Right cardiac atrium (tissue), 5 donors: Measurements from ENCODE around the gene ECI1. TPM values are rescaled to one million over a fixed set of nuclear protein-coding genes. Genes with fewer than 3 reads are reported as not detected.

Experiments
- ATAC-seq, 2 donors: fragments of 200-7000 bp; cut with Tn5 transposase; one replicate each; pipeline versions ENCODE4 v1.8.0 to v1.9.1; 2020; ENCODE audit warnings: moderate library complexity in 2 of 2, mild to moderate bottlenecking in 1 of 2
- DNase-seq, 3 donors: peaks; one replicate each; pipeline ENCODE4 v3.0.0-alpha.2; 2020
- H3K27ac ChIP-seq: one replicate; pipeline ENCODE4 v1.5.1; 2013; ENCODE audit warnings: mild to moderate bottlenecking, low read length, control low read depth, moderate library complexity
- H3K27me3 ChIP-seq: one replicate; pipeline ENCODE4 v1.6.1; 2013; ENCODE audit not compliant: control insufficient read depth, insufficient read depth
- H3K4me1 ChIP-seq: one replicate; pipeline ENCODE4 v1.6.1; 2013; ENCODE audit warnings: low read length; ENCODE audit not compliant: control insufficient read depth, insufficient read depth
- H3K4me3 ChIP-seq: one replicate; pipeline ENCODE4 v1.5.1; 2013; ENCODE audit warnings: low read length, control low read depth
- H3K9me3 ChIP-seq: one replicate; pipeline ENCODE4 v1.6.1; 2013; ENCODE audit warnings: low read length; ENCODE audit not compliant: control insufficient read depth
- WGBS: extraction: QIAGEN DNeasy Blood & Tissue Kit; methylation state at CpG from one replicate; pipeline ENCODE4 v1.1.7; 2013; 5-methylcytosine and 5-hydroxymethylcytosine counted together
- intact Hi-C, 4 donors: fragments of 100-400 bp; cut with DNase I; formaldehyde crosslinking; loops; one replicate each; pipeline versions ENCODE4 v1.11.0 to v1.14.0; 2022 to 2023
- polyA plus RNA-seq: library from polyadenylated mRNA; stranded (reverse); fragments of 200-250 nt; gene quantifications from one replicate; pipeline ENCODE4 v1.2.3, GENCODE V29; 2013
- total RNA-seq, 4 donors: library from RNA; stranded (reverse); fragmentation: NEBNext Ultra II Directional; extraction: Animal tissue kit (Norgen Biotek cat#: 25700); gene quantifications; one replicate each; pipeline ENCODE4 v1.2.1, GENCODE V29; 2021
- donor health status: healthy with polysubstance abuse.
- donor health status: DM: no; HTN: yes; CAD: no.
- donor health status: DM: no; HTN: no; CAD: no.
- donor health status: DM: no; HTN: yes; CAD: no; lungs with severe emphysema.
- donor health status: DM: yes; HTN: yes; CAD: no.

The ECI1 gene
- total and polyA plus RNA-seq, 5 donors = 110 to 166 (median 126) TPM

DNA sequence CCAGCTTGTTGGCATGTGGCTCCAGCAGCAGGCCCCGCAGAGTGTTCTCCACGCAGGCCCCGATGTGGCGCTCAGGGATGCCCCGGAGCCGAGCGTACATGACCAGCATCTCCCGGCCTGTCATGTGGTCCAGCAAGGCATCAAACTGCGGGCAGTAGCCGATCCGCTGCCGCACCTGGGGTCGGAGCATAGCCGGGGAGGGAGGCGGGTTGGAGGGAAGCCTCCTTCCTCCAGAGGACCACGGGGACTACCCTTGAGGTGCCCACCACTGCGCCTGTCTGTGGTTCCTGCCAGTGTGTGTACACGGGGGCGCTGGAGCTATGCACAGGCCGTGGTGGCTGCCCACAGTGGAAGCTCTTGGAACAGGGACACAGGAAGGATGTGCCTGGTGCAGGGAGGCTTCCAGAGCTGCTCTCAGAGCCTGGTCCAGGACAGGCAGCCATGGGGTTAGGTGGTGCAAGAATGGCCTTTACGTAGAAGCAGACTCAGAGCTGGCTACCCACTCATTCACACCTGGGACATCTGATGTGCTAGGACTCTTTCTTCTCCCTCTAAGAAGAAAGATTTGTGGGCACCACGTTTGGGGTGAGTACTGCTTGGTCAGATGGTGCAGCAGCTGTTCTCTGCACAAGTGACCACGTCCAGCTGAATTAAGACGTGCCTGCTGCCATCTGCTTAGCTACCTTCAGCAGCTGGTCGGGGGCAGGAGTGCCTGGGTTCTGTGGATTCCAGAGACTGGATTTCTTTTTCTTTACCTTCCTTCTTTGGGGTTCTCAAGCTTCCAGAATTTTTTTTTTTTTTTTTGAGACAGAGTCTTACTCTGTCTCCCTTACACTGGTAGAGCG, 27.8 kb upstream of the ECI1 start:
- 86% methylated on average over 26 of the region's 26 CpGs for WGBS
- Histone ChIP-seq H3K27me3 (no peaks in the 10 kb centered on the region), H3K27ac (no peak overlapping the region), H3K9me3 (no peaks in the 10 kb centered on the region), H3K4me3 (no peak overlapping the region), H3K4me1 (no peaks in the 10 kb centered on the region)
- intact Hi-C loops = no loop called here
- DNase-seq (peak in 2 of 3 donors; percentile 2 to 43), ATAC-seq (no peak)

DNA sequence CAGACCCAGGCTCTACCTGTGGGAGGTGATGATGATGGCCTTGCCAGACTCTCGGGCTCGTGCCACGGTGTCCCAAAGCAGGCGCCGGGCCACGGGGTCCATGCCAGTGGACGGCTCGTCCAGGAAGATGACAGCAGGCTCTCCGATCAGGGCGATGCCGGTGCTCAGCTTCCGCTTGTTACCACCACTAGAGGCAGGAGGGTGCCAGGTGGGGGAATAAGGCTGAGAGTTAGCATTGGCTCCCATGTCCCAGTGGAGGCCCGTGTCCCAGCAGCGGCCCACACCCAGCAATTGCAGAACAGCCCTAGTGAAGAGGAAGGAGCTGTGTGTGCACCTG, 26.9 kb upstream of the ECI1 start:
- H3K27ac ChIP-seq = no peak overlapping the region
- H3K27me3 ChIP-seq = no peaks in the 10 kb centered on the region
- no peaks in the 10 kb centered on the region for H3K9me3 ChIP-seq
- 81% methylated on average over 14 of the region's 14 CpGs for WGBS
- no peaks in the 10 kb centered on the region for H3K4me1 ChIP-seq
- no peak for ATAC-seq
- H3K4me3 ChIP-seq = no peak overlapping the region
- intact Hi-C loops = no loop called here
- peak in 1 of 3 donors; percentile 32 for DNase-seq

DNA sequence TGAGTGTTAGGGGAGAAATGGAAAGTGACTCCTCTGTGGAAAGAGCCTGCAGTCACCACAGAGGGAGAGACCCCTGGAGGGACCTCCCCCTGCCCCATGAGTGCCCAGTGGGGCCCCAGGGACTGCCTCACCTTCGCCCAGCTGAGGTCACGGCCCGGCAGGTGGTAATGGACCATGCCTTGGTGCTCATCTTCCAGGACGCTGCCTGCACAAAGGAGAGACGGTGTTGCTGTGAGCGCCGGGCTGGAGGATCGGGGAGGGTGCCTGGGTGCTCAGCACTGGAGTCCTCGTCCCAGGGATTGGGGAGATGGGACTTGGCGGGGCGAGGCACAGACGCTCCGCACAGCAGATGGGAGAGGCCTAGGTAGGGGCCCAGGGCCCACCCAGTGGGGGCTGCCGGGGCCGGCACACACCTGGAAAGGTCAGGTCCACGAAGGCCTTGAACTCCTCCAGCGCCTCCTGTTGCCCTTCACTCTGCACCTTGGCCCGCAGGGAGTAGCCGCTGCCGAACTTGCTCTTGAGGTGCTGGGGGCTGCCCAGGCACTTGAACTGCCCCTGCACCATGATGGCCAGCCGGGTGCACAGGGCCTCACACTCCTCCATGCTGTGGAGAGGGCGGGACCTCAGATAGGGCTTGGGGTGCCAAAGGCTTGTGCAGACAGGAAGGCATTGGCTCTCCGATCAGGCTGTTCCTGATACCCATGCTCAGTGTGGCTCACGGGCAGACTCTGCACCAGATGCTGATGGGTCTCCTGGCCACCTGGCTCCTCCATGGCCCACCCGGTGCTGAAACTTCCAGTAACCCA, 26.3 kb upstream of the ECI1 start:
- H3K9me3 ChIP-seq = no peaks in the 10 kb centered on the region
- no peak overlapping the region for H3K4me3 ChIP-seq
- no peaks in the 10 kb centered on the region for H3K27me3 ChIP-seq
- WGBS = 90% methylated on average over 25 of the region's 25 CpGs
- ATAC-seq (no peak), DNase-seq (peak in 2 of 3 donors; percentile 9 to 47)
- no peak overlapping the region for H3K27ac ChIP-seq
- intact Hi-C loops = no loop called here
- no peaks in the 10 kb centered on the region for H3K4me1 ChIP-seq

DNA sequence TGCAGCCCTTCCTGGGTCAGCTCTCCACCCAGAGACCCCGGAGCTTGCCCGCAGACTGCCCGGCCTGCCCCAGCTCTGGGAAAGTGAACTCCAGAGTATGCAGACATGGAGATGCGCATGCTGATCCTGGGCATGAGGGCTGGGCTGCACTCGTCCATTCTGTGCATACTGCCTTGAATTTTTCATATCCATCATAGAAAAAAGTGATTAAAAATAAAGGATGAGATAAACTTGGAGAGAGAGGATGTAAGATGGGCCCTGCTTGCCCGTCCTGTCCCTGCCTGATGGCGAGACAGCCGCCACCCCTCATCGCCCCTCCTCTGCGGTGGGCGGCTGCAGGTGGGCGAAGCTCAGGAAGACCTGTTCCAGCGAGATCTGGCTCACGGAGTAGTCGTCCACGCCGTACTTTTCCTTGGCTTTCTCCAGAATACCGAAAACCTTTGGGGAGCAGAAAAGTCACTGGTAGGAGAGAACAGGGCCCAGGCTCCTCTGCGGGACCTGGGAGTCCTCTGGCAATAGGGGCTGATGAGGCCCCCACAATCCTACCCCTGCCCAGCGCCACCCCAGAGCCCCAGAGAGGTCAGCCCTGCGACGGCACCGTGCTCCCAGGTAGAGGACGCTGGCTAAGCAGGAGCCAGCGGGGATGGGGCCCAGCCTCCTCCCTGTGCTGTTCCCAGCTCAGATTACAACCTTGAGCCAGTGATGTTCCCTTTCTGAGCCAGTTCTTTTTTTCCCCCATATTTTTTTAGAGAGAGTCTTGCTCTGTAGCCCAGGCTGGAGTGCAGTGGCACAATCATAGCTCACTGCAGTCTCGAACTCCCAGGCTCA, 25.2 kb upstream of the ECI1 start:
- intact Hi-C loops = no loop called here

DNA sequence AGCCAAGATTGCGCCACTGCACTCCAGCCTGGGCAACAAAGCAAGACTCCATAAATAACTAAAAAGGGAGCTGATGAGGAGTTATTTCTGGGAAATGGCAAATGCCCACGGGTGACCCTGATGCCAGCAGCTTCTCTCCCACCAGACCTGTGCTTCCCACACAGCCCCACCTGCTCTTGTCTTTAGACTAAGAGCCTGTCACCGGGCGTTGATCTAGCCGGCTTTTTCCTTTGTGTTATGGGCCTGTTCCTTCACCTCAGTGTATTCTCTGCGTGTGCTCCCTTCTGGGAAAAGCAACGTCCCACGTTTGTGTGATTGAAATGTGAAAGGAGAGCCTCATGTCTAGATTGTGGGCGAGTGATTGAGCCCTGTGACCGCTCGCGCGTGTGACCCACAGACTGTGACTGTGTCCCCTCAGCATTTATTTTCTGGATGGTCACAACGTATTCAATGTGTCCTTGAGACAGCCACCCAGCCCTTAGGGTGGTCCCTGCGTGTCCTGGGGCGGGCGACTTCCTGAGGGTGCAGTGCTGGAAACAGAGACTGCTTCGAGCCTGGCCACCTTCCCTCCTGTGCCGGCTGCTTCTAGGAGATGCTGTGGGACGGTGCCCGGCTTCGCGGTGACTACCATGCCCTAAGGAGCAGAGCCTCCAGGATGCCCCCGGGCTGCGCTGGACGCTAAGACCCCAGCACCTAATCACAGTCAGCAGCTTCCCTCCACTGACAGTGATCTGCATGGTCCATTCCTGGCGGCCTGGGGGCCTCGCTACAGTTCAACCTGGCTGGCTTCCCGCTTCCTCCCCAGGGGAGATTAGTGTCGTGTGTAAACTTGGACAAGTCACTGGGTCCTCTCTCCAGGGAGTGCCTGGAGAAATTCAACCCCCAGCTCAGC, 24.3 kb upstream of the ECI1 start:
- 74% methylated on average over 30 of the region's 30 CpGs for whole genome bisulfite sequencing
- intact Hi-C loops = no loop called here
- no peak overlapping the region for H3K27ac ChIP-seq
- no peak for ATAC-seq
- no peak overlapping the region for H3K4me3 ChIP-seq
- peak in 2 of 3 donors; percentile 51 to 70 for DNase-seq
- no peaks in the 10 kb centered on the region for H3K9me3 ChIP-seq
- H3K27me3 ChIP-seq = no peaks in the 10 kb centered on the region
- H3K4me1 ChIP-seq = no peaks in the 10 kb centered on the region

More for the DNA sequence above, 25.2 kb upstream of the ECI1 start:
- no peaks in the 10 kb centered on the region for H3K9me3 ChIP-seq
- peak in 2 of 3 donors; percentile 9 to 26 for DNase-seq
- no peak for ATAC-seq
- no peaks in the 10 kb centered on the region for H3K27me3 ChIP-seq
- no peak overlapping the region for H3K27ac ChIP-seq
- no peaks in the 10 kb centered on the region for H3K4me1 ChIP-seq
- no peak overlapping the region for H3K4me3 ChIP-seq
- 78% methylated on average over 26 of the region's 26 CpGs for WGBS

DNA sequence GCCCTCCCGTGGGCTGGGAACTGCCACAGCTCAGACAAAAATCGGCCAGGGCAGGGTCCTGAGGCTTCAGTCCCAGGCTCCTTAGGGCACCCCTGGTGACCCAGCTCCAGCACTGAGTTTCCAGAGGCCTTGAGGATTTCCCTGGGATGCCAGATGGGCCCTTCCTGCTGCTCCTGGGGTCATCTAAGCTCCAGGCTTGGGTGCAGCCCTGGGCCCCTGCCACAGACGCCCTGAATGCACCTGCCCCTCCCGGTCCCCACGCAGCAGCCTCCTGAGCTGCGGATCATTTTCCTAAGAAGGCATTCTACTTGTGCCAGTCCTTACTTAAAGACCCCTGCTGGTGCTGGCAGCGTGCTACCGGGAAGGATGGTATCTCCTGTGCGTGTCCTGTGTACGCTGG, 22.5 kb upstream of the ECI1 start:
- Histone ChIP-seq H3K27me3 (no peaks in the 10 kb centered on the region), H3K9me3 (no peaks in the 10 kb centered on the region), H3K4me1 (peaks cover 6% of the 10 kb centered on the region), H3K27ac (no peak overlapping the region), H3K4me3 (no peak overlapping the region)
- 85% methylated on average over 10 of the region's 10 CpGs for WGBS
- ATAC-seq = no peak
- intact Hi-C loops = no loop called here
- DNase-seq = peak in 2 of 3 donors; percentile 22 to 44

DNA sequence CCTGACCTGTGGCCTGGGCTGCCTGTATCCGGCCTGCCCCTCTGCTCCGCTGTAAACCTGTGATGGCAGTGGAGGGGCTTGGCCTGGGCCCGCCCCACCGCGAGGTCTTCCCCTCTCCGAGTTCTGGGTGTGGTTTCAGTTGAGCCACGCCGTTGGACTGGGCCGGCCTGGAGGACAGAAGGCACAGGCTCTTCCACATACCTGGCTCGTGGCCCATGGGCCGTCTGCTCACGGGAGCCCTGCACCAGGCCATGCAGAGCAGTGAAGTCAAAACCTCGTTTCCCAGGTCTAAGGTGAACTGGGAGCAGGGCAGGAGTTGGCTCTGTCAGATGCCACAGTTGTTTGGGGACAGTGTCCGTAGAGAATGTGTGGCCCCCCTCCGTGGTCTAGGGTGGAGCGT, 22.1 kb upstream of the ECI1 start:
- peaks cover 6% of the 10 kb centered on the region for H3K4me1 ChIP-seq
- intact Hi-C loops = no loop called here
- no peaks in the 10 kb centered on the region for H3K9me3 ChIP-seq
- no peak overlapping the region for H3K4me3 ChIP-seq
- no peaks in the 10 kb centered on the region for H3K27me3 ChIP-seq
- no peak overlapping the region for H3K27ac ChIP-seq
- ATAC-seq = no peak
- 86% methylated on average over 16 of the region's 16 CpGs for WGBS
- peak in 2 of 3 donors; percentile 44 to 46 for DNase-seq

DNA sequence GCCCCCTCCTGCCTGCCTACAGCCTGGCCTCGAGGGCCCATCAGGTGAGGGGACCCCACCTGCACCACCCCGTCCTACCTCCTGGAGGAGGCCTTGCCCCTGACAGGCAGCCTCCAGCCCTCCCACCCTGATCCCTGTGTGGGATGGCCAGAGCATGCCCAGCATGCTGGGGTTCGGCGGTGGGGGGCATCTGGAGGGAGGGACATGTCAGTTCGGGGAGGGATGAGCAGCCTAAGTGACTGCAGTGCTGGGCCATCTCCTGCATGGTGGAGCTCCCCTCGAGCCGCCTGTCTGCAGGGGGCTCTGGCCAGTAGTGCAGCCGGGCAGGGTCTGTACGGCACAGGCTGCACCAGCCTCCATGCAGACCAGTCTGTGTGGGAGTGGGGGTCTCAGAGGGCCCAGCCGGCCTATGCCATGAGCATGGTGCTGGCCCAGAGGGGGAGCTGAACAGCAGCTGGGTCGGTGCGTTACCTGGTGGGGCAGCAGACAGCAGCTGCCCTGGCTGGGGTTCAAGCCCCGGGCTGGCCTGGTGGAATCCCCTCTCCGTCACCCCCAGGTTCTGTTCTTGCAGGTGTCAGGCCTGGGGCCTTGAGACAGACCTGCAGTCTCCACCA, 20.6 kb upstream of the ECI1 start:
- intact Hi-C loops = no loop called here
- no peak overlapping the region for H3K27ac ChIP-seq
- peaks cover 6% of the 10 kb centered on the region for H3K4me1 ChIP-seq
- DNase-seq (peak in 2 of 3 donors; percentile 37 to 58), ATAC-seq (no peak)
- 89% methylated on average over 14 of the region's 14 CpGs for WGBS
- H3K27me3 ChIP-seq = no peaks in the 10 kb centered on the region
- H3K4me3 ChIP-seq = no peak overlapping the region
- no peaks in the 10 kb centered on the region for H3K9me3 ChIP-seq

DNA sequence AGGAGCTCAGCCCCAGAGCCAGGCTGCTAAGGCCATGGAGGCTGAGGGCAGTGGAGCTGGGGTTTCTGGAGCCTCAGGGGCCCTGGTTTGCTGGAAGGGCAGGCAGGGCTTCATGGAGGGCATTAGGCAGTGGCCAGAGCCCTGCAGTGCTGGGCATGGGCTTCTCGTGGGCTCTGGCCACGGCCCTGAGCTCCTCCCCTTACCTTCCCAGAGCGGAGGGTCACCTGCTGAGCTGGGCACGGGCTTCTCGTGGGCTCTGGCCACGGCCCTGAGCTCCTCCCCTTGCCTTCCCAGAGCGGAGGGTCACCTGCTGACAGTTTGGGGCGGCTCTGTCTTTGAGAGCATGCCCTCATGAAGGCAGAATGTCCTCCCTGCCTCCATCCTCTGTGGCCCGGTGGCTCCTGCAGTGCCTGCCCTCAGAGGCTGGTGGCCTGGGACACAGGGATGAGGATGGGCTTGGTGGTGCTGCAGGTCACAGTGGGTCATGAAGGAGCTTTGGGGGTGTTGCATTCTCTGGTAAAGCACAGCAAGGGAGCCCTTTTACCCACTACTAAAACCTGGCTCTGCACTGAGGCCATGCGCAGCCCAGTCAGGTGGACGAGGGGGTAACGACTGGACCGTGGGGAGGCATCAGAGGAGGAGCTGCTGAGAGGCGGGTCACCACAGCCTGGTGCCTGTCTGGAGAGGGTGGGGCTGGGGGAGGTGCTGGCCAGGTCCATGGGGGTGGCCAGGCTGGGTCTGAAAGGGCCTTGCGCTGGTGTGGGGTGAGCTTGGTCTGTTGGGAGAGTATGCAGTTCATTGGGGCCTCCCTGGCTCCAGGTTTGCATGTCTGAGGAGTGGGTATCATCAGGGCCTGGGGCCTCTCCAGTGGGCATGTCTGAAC, 19.4 kb upstream of the ECI1 start:
- 78% methylated on average over 15 of the region's 15 CpGs for WGBS

More for the DNA sequence above, 19.4 kb upstream of the ECI1 start:
- ATAC-seq (no peak), DNase-seq (peak in 2 of 3 donors; percentile 32 to 36)
- no peaks in the 10 kb centered on the region for H3K27me3 ChIP-seq
- H3K27ac ChIP-seq = no peak overlapping the region
- H3K9me3 ChIP-seq = no peaks in the 10 kb centered on the region
- intact Hi-C loops = no loop called here
- H3K4me1 ChIP-seq = peaks cover 6% of the 10 kb centered on the region
- no peak overlapping the region for H3K4me3 ChIP-seq
